CD4-positive, alpha-beta T cell (primary cell): ENCODE measurements around the gene SYT6. TPM values are rescaled to one million over a fixed set of nuclear protein-coding genes. Genes with fewer than 3 reads are reported as not detected.

Source experiments
- ATAC-seq: fragments of 200-7000 bp; cut with Tn5 transposase; one replicate; pipeline ENCODE4 v1.10.0; 2022; ENCODE audit warnings: mild to moderate bottlenecking; ENCODE audit not compliant: poor library complexity
- CTCF ChIA-PET: fragments of 350-600 bp; sonication (Branson Sonifier 250); formaldehyde crosslinking; loops from one replicate; lab custom pipeline; 2021; ENCODE audit warnings: antibody characterized with exemption, inconsistent platforms; lab: Charles Lee
- POLR2A ChIA-PET: fragments of 350-600 bp; sonication (Branson Sonifier 250); formaldehyde crosslinking; loops from one replicate; lab custom pipeline; 2021; ENCODE audit warnings: antibody characterized with exemption, inconsistent platforms; lab: Charles Lee
- DNase-seq, 14 experiments: peaks; one replicate each; pipeline ENCODE4 v3.0.0-alpha.2; 2013 to 2020; ENCODE audit warnings: mixed read lengths in 2 of 14
- H3K27ac ChIP-seq, 2 donors: one replicate each; pipeline versions ENCODE4 v1.5.1 to v1.7.0; 2013; ENCODE audit warnings: low read length in 2 of 2, low read depth in 1 of 2, mild to moderate bottlenecking in 1 of 2
- H3K27me3 ChIP-seq, 2 experiments: 1 replicate in 1 of 2; 2 replicates in 1 of 2; pipeline versions ENCODE4 v1.6.1 to v1.7.0; 2013; ENCODE audit warnings: low read length in 2 of 2, control low read depth in 1 of 2, mild to moderate bottlenecking in 1 of 2, moderate library complexity in 1 of 2; ENCODE audit not compliant: insufficient read depth in 2 of 2, control insufficient read depth in 1 of 2
- H3K36me3 ChIP-seq: one replicate; pipeline ENCODE4 v1.6.1; 2013; ENCODE audit warnings: low read length, control low read depth; ENCODE audit not compliant: insufficient read depth
- H3K4me1 ChIP-seq: one replicate; pipeline ENCODE4 v1.6.1; 2013; ENCODE audit warnings: low read length, control low read depth; ENCODE audit not compliant: insufficient read depth
- H3K4me3 ChIP-seq: one replicate; pipeline ENCODE4 v1.5.1; 2013; ENCODE audit warnings: mild to moderate bottlenecking, low read length, moderate library complexity
- H3K9me3 ChIP-seq, 2 experiments: 1 replicate in 1 of 2; 2 replicates in 1 of 2; pipeline versions ENCODE4 v1.6.1 to v1.7.0; 2013; ENCODE audit warnings: low read length in 2 of 2, mild to moderate bottlenecking in 2 of 2, control low read depth in 1 of 2, moderate library complexity in 1 of 2; ENCODE audit not compliant: control insufficient read depth in 1 of 2, insufficient read depth in 1 of 2
- H3K27ac Mint-ChIP-seq: one replicate; pipeline ENCODE4 v1.8.0; 2020; ENCODE audit warnings: mixed read lengths
- H3K27me3 Mint-ChIP-seq: one replicate; pipeline ENCODE4 v1.8.0; 2021; ENCODE audit warnings: mixed read lengths
- H3K36me3 Mint-ChIP-seq: one replicate; pipeline ENCODE4 v1.8.0; 2021; ENCODE audit warnings: low read depth, mixed read lengths
- H3K4me1 Mint-ChIP-seq: one replicate; pipeline ENCODE4 v1.8.0; 2021; ENCODE audit warnings: low read depth, mixed read lengths
- H3K4me3 Mint-ChIP-seq: one replicate; pipeline ENCODE4 v1.8.0; 2020; ENCODE audit warnings: mild to moderate bottlenecking, mixed read lengths
- H3K9me3 Mint-ChIP-seq: one replicate; pipeline ENCODE4 v1.8.0; 2020; ENCODE audit warnings: mixed read lengths
- intact Hi-C, 2 experiments: fragments of 100-400 bp; cut with DNase I in 1 of 2; cut with micrococcal nuclease in 1 of 2; formaldehyde crosslinking; loops; one replicate each; pipeline versions ENCODE4 v1.15.1 to v1.9.0; 2023 to 2025; cut with DNase I, micrococcal nuclease
- total RNA-seq, 174 experiments: library from RNA in 2 of 174; stranded (reverse) in 2 of 174; gene quantifications; one replicate each; pipeline ENCODE4 v1.2.3 and lab custom pipeline; 2021 to 2026
- TF ChIP-seq, protein P1 (sequence below): fragments of 200-600 bp; IDR thresholded peaks from one replicate; pipeline ENCODE4 v1.8.0; 2022; ENCODE audit warnings: antibody characterized with exemption, mild to moderate bottlenecking

SYT6 gene
- total RNA-seq, 2 experiments from 2014 or later = not detected

DNA sequence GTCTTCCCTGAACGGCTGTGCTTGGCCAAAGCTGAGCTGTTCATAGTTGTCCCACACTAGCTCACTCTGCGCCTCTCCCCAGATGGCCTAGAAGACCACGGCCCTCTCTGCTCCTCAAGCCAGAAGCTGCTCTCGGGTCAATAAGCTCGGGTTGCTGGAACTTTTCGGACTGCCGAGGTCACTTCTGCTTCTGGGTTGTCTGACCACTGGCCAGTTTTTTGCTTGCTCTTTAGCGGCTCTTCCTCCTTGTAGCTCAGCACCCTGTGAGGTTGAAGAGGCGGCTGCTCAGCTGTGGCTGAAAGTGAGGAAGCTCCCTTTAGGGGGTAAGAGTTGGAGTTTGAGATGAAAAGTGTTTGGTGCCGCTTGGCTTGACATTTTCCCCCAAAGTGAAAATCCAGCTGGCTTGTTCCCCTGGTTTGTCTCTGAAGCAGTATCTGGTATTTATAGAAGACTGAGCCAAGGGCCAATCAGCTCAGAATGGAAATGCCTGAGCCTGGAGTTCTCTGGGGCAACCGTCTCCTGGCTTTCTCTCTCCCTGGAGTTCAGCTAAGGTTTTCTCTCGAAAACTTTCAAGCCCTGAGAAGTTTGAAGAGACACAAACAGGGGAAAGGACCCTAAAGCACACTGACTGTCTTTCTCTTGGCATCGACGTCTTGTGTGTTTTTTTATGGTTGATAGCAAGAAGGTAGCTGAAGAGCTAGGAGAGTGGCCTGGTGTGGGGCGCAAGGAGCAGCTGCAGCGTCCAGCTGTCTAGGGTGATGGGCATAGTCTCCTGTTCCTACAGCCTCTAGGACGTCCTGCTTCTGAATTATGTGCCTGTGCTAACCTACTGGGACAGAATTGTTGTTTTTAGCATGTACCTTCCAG lies 72.0 kb downstream of the SYT6 start:
- ChIA-PET POLR2A (no interaction called here), CTCF (no interaction called here)
- no peak overlapping the region for H3K27ac ChIP-seq
- no peak overlapping the region for H3K4me3 ChIP-seq
- ATAC-seq (no peak), DNase-seq (peak in 2 of 14 experiments; percentile 11 to 23)
- H3K27me3 ChIP-seq = no peaks in the 10 kb centered on the region
- no peaks in the 10 kb centered on the region for H3K9me3 Mint-ChIP-seq
- H3K4me1 ChIP-seq = no peaks in the 10 kb centered on the region
- no peak overlapping the region for H3K27ac Mint-ChIP-seq
- H3K36me3 ChIP-seq = no peaks in the 10 kb centered on the region
- no peaks in the 10 kb centered on the region for H3K27me3 Mint-ChIP-seq
- H3K4me3 Mint-ChIP-seq = no peak overlapping the region
- intact Hi-C loops = no loop called here
- H3K9me3 ChIP-seq = no peaks in the 10 kb centered on the region
- TF ChIP-seq, protein P1, sequence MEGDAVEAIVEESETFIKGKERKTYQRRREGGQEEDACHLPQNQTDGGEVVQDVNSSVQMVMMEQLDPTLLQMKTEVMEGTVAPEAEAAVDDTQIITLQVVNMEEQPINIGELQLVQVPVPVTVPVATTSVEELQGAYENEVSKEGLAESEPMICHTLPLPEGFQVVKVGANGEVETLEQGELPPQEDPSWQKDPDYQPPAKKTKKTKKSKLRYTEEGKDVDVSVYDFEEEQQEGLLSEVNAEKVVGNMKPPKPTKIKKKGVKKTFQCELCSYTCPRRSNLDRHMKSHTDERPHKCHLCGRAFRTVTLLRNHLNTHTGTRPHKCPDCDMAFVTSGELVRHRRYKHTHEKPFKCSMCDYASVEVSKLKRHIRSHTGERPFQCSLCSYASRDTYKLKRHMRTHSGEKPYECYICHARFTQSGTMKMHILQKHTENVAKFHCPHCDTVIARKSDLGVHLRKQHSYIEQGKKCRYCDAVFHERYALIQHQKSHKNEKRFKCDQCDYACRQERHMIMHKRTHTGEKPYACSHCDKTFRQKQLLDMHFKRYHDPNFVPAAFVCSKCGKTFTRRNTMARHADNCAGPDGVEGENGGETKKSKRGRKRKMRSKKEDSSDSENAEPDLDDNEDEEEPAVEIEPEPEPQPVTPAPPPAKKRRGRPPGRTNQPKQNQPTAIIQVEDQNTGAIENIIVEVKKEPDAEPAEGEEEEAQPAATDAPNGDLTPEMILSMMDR = no peak
- H3K4me1 Mint-ChIP-seq = no peaks in the 10 kb centered on the region
- H3K36me3 Mint-ChIP-seq = no peaks in the 10 kb centered on the region

DNA sequence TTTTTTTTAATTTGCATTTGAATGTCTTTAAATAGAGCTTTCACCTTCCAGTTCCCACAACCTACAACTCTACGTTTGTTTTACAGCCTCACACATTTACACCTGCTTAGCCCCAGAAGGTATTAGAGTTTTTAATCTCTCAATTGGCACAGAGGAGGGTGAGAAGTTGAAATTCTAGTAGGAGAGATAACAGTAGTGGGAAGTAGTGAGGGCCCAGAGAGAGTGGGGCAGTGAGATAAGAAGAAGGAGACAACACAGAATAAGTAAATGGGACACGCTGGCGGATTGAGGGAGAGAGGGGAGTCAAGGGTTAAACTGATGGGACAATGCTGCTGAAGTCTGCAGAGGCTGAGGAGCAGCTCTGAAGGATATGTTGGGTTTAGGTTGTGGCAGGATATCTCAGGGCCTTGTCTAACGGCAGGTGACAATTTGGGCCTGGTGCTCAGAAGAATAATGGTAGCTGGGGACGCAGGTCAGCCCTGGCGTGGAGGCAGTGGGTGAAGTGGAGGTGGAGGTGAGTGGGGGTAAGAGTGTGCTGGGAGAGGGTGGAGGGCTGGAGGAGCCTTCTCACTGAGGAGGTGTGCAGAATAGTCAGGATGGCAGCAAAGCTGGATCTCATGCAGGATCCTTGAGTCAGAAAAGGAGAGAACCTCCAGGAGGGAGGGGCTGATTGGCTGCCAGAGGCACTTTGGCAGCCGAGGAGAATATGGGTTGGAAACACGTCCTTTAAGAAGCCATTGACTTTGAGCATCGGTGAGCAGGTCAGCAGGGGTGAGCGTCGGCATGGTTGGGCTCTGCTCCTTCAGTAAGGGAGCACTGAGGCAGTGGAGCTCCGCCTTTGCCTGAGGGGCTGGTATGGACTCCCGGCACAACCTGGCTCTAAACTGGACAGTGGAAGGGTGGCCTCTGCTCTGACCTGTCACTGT lies 72.9 kb downstream of the SYT6 start:
- no peak overlapping the region for H3K27ac Mint-ChIP-seq
- POLR2A ChIA-PET = no interaction called here
- Histone ChIP-seq H3K4me3 (no peak overlapping the region), H3K9me3 (no peaks in the 10 kb centered on the region), H3K4me1 (no peaks in the 10 kb centered on the region), H3K36me3 (no peaks in the 10 kb centered on the region), H3K27ac (no peak overlapping the region), H3K27me3 (no peaks in the 10 kb centered on the region)
- H3K36me3 Mint-ChIP-seq = no peaks in the 10 kb centered on the region
- ATAC-seq (no peak), DNase-seq (no peak)
- intact Hi-C loops = no loop called here
- no peak overlapping the region for H3K4me3 Mint-ChIP-seq
- CTCF ChIA-PET = no interaction called here
- H3K27me3 Mint-ChIP-seq = no peaks in the 10 kb centered on the region
- TF ChIP-seq, protein P1 = no peak
- H3K4me1 Mint-ChIP-seq = peaks cover 3% of the 10 kb centered on the region
- H3K9me3 Mint-ChIP-seq = no peaks in the 10 kb centered on the region

DNA sequence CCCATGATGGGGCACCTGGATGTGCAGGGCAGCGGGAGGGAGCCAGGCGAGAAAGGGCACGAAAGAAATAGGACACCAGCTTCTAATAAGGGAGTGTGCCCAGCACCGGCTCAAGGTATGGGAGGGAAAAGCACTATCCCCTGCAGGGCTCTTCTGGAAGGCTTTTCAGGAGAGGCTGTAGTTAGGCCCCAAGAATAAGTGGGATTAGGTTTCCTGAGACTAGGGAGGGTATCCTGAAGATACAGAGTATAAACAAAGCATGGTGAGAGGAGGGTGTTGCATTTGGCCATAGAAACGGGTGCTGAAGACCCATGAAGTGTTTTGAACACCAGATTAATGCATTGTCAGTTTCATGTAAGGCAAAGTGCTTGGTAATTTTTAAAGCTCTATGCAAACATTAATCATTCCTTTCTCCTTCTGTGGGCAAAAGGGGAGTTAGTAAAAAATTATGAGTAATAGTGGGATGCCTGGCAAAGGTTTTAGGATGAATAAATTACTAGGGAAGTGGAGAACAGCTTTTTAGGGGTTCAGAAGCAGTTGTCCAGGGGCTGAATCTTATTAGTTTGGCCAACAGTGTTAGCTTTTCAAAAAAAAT lies 74.0 kb downstream of the SYT6 start:
- no peak for DNase-seq
- no peak overlapping the region for H3K4me3 ChIP-seq
- no peak overlapping the region for H3K27ac ChIP-seq
- Mint-ChIP-seq H3K36me3 (no peaks in the 10 kb centered on the region), H3K9me3 (no peaks in the 10 kb centered on the region), H3K27ac (no peak overlapping the region), H3K27me3 (no peaks in the 10 kb centered on the region), H3K4me3 (no peak overlapping the region), H3K4me1 (peaks cover 4% of the 10 kb centered on the region)
- H3K4me1 ChIP-seq = no peaks in the 10 kb centered on the region
- no peak for ATAC-seq
- no peaks in the 10 kb centered on the region for H3K9me3 ChIP-seq
- TF ChIP-seq, protein P1 = no peak
- POLR2A ChIA-PET = interaction anchor here (0.6 kb wide), 1 partner anchor 135 kb away, joined by 4 read pairs; no protein-coding TSS in a partner anchor
- H3K36me3 ChIP-seq = no peaks in the 10 kb centered on the region
- intact Hi-C loops = no loop called here
- CTCF ChIA-PET = no interaction called here
- H3K27me3 ChIP-seq = no peaks in the 10 kb centered on the region
